Left ventricle myocardium inferior (tissue), 1 donor: ENCODE measurements around the gene CUL4B. TPM values are rescaled to one million over a fixed set of nuclear protein-coding genes. Genes with fewer than 3 reads are reported as not detected.

Experiments
- DNase-seq: peaks from one replicate; pipeline ENCODE4 v3.0.0-alpha.2; 2020
- H3K27ac ChIP-seq: fragments of 200-600 bp; replicated peaks from 2 replicates; pipeline ENCODE4 v1.8.0; 2021
- H3K27me3 ChIP-seq: fragments of 200-600 bp; 2 replicates; pipeline ENCODE4 v1.8.0; 2021; ENCODE audit warnings: low read depth
- H3K36me3 ChIP-seq: fragments of 200-600 bp; 2 replicates; pipeline ENCODE4 v1.8.0; 2021
- H3K4me1 ChIP-seq: fragments of 200-600 bp; 2 replicates; pipeline ENCODE4 v1.8.0; 2021
- H3K4me3 ChIP-seq: fragments of 200-600 bp; 2 replicates; pipeline ENCODE4 v1.8.0; 2021; ENCODE audit warnings: mild to moderate bottlenecking, moderate library complexity
- H3K9me3 ChIP-seq: fragments of 200-600 bp; replicated peaks from 2 replicates; pipeline ENCODE4 v1.8.0; 2021
- CTCF ChIP-seq: fragments of 200-600 bp; IDR thresholded peaks from 2 replicates; pipeline ENCODE4 v1.8.0; 2021; ENCODE audit warnings: antibody characterized with exemption, mild to moderate bottlenecking, borderline replicate concordance
- intact Hi-C: fragments of 100-400 bp; cut with micrococcal nuclease; formaldehyde crosslinking; loops from one replicate; pipeline ENCODE4 v1.11.0; 2022
- total RNA-seq: library from RNA; stranded (reverse); fragmentation: NEBNext Ultra II Directional; extraction: Animal tissue kit (Norgen Biotek cat#: 25700); gene quantifications from one replicate; pipeline ENCODE4 v1.2.1, GENCODE V29; 2021
- donor health status: DM: no; HTN: yes; CAD: no; lungs with severe emphysema.

The CUL4B gene
- total RNA-seq, 1 donor from 2014 or later, result 18.9 TPM

GRCh38 chrX:120486786-120487185, 74.0 kb downstream of the CUL4B start:
- Histone ChIP-seq H3K4me3 (no peak overlapping the region), H3K4me1 (peaks cover 4% of the 10 kb centered on the region), H3K9me3 (no peaks in the 10 kb centered on the region), H3K27me3 (no peaks in the 10 kb centered on the region), H3K36me3 (no peaks in the 10 kb centered on the region), H3K27ac (peak overlapping the region; percentile 93)
- TF ChIP-seq CTCF, result no peak
- no peak for DNase-seq
- intact Hi-C loops, result no loop called here

DNA sequence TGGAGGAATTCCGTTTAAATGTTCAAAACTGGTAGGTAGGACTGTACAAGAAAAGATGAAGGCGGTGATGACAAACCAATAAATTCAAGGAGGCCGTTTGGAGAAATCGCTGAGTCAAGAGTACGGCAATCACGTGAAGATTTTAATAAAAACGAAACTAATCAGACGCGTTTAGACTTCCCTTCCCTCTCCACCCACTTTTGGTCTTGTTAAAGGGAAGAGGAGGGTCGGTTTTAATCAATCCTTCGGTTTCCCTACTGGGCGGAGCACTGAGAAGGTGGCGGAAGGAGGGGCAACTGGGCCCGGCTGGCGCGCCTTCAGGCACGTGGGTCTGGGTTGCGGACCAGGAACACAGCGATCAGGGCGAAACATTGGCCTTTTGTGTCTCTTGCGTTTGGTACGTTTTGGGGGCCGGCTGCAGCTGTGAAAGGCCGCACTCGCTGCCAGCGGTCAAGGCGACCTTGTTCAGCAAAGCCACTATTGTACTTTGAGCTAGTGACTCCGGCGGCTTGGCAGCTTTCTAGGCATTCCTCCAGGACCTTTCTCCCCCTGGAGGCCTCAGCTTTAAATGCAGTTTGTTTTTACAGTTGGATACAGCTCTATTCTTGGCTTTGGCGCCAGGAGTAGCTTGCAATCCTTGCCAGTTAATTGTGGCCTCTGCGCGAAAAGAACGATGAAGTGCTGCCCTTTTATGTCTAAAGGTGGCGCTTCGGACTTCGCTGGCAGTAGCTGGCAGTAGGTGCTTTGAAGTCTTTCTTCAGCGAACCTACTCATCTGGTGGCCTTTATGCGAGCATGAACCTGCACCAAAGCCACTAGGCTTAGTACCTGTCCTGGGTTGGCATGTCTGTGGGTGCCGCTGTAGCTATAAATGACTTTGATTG, 74.9 kb downstream of the CUL4B start:
- peak; percentile 65 for TF ChIP-seq CTCF
- peaks cover 4% of the 10 kb centered on the region for H3K4me1 ChIP-seq
- peak; percentile 68 for DNase-seq
- no peaks in the 10 kb centered on the region for H3K27me3 ChIP-seq
- peak overlapping the region; percentile 64 for H3K4me3 ChIP-seq
- intact Hi-C loops, result no loop called here
- peak overlapping the region; percentile 93 for H3K27ac ChIP-seq
- H3K36me3 ChIP-seq, result no peaks in the 10 kb centered on the region
- no peaks in the 10 kb centered on the region for H3K9me3 ChIP-seq

DNA sequence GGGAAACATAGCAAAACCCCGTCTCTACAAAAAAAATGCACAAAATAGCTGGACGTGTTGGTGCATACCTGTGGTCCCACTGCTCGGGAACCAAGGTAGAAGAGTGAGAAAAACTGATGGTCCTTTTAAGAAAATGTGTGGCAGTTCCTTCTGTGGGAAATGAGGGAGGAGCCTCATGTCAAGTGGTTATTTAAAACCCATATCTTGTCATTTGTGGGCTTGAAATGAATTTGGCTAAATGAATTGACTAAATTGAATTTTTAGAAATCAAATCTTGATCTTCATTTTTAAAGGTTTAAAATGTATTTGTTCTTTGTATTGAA, 75.5 kb downstream of the CUL4B start:
- intact Hi-C loops, result no loop called here
- DNase-seq, result no peak
- Histone ChIP-seq H3K36me3 (no peaks in the 10 kb centered on the region), H3K4me3 (peak overlapping the region; percentile 64), H3K4me1 (peaks cover 4% of the 10 kb centered on the region), H3K27me3 (no peaks in the 10 kb centered on the region), H3K9me3 (no peaks in the 10 kb centered on the region), H3K27ac (peak overlapping the region; percentile 93)
- TF ChIP-seq CTCF, result no peak

DNA sequence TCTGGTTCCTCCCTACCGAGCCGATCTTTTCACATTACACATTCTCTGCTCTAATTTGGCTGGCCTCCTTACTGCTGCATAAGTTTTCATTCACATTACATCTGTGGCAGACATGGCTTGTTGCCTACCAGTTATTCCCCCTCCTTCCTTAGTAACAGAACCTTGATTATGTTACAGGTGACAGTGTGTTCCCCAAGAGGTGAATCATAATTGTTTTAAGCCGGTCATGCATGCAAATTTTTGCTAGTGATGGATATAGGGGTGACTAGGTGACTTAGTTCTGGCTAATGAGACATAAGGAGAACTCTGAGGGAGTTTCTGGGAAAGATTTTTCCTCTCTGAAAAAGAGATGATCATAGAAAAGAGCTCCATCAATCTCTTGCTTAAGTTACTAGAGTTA, 83.3 kb downstream of the CUL4B start:
- no peak for TF ChIP-seq CTCF
- DNase-seq, result no peak
- Histone ChIP-seq H3K4me1 (no peaks in the 10 kb centered on the region), H3K9me3 (no peaks in the 10 kb centered on the region), H3K4me3 (no peak overlapping the region), H3K27me3 (no peaks in the 10 kb centered on the region), H3K36me3 (no peaks in the 10 kb centered on the region), H3K27ac (no peak overlapping the region)
- intact Hi-C loops, result no loop called here

GRCh38 chrX:120476714-120477113, 84.0 kb downstream of the CUL4B start:
- no peaks in the 10 kb centered on the region for H3K27me3 ChIP-seq
- intact Hi-C loops, result no loop called here
- H3K36me3 ChIP-seq, result no peaks in the 10 kb centered on the region
- H3K27ac ChIP-seq, result no peak overlapping the region
- H3K4me1 ChIP-seq, result no peaks in the 10 kb centered on the region
- no peak for TF ChIP-seq CTCF
- DNase-seq, result no peak
- H3K9me3 ChIP-seq, result no peaks in the 10 kb centered on the region
- no peak overlapping the region for H3K4me3 ChIP-seq
